Pancreas (tissue), 10 donors: ENCODE results near the gene DUOX1. TPM values are rescaled to one million over a fixed set of nuclear protein-coding genes. Genes with fewer than 3 reads are reported as not detected.
A peak's percentile ranks its signal among the peaks of the same experiment; 100 is the strongest.
"Not testable (repeated sequence)": the region's sequence is repeated elsewhere in the genome, so short reads cannot be mapped to it uniquely, and the experiment has no call there.

ENCODE experiments used
- ATAC-seq, 4 donors: fragments of 200-7000 bp; cut with Tn5 transposase; one replicate each; pipeline versions ENCODE4 v1.8.0 to v1.9.1; 2020; ENCODE audit warnings: mild to moderate bottlenecking in 4 of 4, moderate library complexity in 4 of 4
- DNase-seq, 6 donors: peaks; one replicate each; pipeline ENCODE4 v3.0.0-alpha.2; 2020
- FAIRE-seq: peaks from 2 replicates; lab custom pipeline; 2012; peaks lifted over from hg19 to GRCh38; lab: Jason Lieb, UNC
- H3K27ac ChIP-seq, 4 donors: fragments of 200-600 bp; sonication (generic); 1 replicate in 3 of 4; 2 replicates in 1 of 4; pipeline versions ENCODE4 v1.5.0 to v1.8.0; 2020
- H3K27me3 ChIP-seq, 4 donors: fragments of 200-600 bp; one replicate each; pipeline ENCODE4 v1.8.0; 2021
- H3K36me3 ChIP-seq, 3 donors: fragments of 200-600 bp; sonication (generic) in 1 of 3; one replicate each; pipeline versions ENCODE4 v1.5.0 to v1.8.0; 2020 to 2021
- H3K4me1 ChIP-seq, 3 donors: fragments of 200-600 bp; one replicate each; pipeline ENCODE4 v1.8.0; 2021
- H3K4me3 ChIP-seq, 4 donors: fragments of 200-600 bp; sonication (generic) in 2 of 4; one replicate each; pipeline versions ENCODE4 v1.5.0 to v1.8.0; 2020 to 2021
- H3K9me3 ChIP-seq, 4 donors: fragments of 200-600 bp; one replicate each; pipeline ENCODE4 v1.8.0; 2021
- WGBS, 2 donors: extraction: QIAGEN DNeasy Blood & Tissue Kit; methylation state at CpG; one replicate each; pipeline ENCODE4 v1.1.7; 2013; 5-methylcytosine and 5-hydroxymethylcytosine counted together
- intact Hi-C, 3 donors: fragments of 100-400 bp; cut with DNase I; formaldehyde crosslinking; loops; one replicate each; pipeline versions ENCODE4 v1.11.1 to v1.14.2; 2022
- polyA plus RNA-seq, 2 donors: library from polyadenylated mRNA; stranded (reverse); fragments of 200-250 nt; gene quantifications; one replicate each; pipeline ENCODE4 v1.2.3, GENCODE V29; 2013
- total RNA-seq, 6 donors: library from RNA; stranded (reverse); fragmentation: NEBNext Ultra II Directional in 4 of 6; extraction: Animal tissue kit (Norgen Biotek cat#: 25700) in 4 of 6; gene quantifications; one replicate each; pipeline versions ENCODE4 v1.2.1 to v1.2.4, GENCODE V29; 2021 to 2023
- TF ChIP-seq, protein P1 (sequence below), 4 donors: fragments of 200-600 bp; sonication (generic) in 3 of 4; IDR thresholded peaks; one replicate each; pipeline versions ENCODE4 v1.5.0 to v1.8.0; 2021; ENCODE audit warnings: antibody characterized with exemption in 4 of 4
- donor health status: healthy with polysubstance abuse.
- donor health status: DM: no; HTN: no; CAD: no; lungs with moderate emphysema.
- donor health status: DM: no; HTN: no; CAD: no.
- donor health status: control.
- donor health status: control.
- donor health status: Bipolar disorder and iron deficiency.
- donor health status: DM: yes; HTN: yes; CAD: no.
- donor health status: DM: no; HTN: no; CAD: no.
- donor health status: DM: no; HTN: no; CAD: no.
- donor health status: DM: yes; HTN: yes; CAD: no.

Gene DUOX1
- total and polyA plus RNA-seq, 8 donors = 0.14 to 0.97 (median 0.42) TPM

DNA sequence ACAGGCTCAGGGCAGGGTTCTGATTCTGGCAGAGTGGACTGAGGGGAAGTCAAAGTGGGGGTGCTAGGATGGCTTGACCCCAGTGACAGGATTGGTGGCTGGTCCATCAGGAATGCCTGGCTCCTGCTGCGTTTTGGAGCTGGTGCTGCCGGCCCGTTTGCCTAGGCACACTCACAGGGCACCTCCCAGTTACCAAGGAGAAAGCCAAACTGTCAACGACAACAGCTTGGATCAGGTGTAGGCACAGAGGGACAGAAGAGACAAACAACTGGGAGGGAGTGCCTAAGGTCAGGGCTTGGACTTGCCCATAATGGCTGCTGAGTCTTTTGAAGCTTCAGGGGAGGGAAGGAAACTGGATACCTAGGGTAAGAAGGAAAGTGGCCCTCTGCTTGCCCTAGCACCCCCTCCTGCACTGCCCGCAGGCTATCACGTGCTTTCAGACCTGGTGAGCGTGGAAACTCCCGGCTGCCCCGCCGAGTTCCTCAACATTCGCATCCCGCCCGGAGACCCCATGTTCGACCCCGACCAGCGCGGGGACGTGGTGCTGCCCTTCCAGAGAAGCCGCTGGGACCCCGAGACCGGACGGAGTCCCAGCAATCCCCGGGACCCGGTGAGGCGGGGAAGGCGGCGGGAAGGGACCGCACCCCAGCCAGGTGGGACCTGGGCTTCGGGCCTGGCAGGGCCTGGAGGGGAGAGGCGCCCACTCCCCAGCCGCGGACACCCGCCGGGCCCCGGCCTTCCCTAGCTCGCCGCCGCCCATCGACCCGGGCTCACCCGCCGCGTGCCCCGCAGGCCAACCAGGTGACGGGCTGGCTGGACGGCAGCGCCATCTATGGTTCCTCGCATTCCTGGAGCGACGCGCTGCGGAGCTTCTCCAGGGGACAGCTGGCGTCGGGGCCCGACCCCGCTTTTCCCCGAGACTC is 5.1 kb downstream of the DUOX1 start:
- Histone ChIP-seq H3K27me3 (no peaks in the 10 kb centered on the region), H3K9me3 (no peaks in the 10 kb centered on the region), H3K4me3 (peak overlapping the region in 2 of 4 donors; percentile 21 to 28), H3K36me3 (no peaks in the 10 kb centered on the region), H3K27ac (no peak overlapping the region), H3K4me1 (no peaks in the 10 kb centered on the region)
- DNase-seq (peak in 5 of 6 donors; percentile 37 to 81 (median 59)), FAIRE-seq (no peak), ATAC-seq (peak; percentile 75 to 90 (median 86))
- WGBS, 2 donors = 10% methylated on average over 44 to 57 of the region's 57 CpGs
- TF ChIP-seq, protein P1, sequence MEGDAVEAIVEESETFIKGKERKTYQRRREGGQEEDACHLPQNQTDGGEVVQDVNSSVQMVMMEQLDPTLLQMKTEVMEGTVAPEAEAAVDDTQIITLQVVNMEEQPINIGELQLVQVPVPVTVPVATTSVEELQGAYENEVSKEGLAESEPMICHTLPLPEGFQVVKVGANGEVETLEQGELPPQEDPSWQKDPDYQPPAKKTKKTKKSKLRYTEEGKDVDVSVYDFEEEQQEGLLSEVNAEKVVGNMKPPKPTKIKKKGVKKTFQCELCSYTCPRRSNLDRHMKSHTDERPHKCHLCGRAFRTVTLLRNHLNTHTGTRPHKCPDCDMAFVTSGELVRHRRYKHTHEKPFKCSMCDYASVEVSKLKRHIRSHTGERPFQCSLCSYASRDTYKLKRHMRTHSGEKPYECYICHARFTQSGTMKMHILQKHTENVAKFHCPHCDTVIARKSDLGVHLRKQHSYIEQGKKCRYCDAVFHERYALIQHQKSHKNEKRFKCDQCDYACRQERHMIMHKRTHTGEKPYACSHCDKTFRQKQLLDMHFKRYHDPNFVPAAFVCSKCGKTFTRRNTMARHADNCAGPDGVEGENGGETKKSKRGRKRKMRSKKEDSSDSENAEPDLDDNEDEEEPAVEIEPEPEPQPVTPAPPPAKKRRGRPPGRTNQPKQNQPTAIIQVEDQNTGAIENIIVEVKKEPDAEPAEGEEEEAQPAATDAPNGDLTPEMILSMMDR (IDR thresholded peaks at IDR 0.05) = no peak
- intact Hi-C loops = no loop called here

DNA sequence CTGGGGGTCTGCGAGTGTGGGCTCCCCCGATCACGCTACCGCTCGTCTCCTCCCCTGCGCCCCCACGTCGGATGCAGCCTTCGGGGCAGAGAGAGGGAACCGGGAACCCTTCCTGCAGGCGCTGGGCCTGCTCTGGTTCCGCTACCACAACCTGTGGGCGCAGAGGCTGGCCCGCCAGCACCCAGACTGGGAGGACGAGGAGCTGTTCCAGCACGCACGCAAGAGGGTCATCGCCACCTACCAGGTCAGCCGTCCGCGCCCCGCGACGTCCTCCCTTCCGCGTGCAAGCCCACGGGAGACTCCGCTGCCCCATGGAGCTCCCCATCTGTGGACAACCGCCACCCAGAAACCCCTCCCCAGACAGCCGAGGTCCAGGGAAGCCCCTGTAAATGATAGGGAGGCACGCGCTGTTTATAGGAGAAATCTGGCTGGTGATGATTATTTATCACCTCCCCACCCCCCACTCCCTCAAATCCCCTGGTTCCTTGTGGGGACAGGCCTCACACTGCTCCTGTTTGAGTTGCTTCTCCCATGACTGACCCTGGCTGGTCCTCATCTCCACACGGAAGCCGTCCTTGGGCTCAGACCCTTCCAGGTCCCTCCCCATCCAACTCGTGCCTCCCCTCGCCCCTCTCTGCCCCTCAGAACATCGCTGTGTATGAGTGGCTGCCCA is 6.0 kb downstream of the DUOX1 start:
- DNase-seq, H3K4me1 ChIP-seq, H3K36me3 ChIP-seq, intact Hi-C loops, H3K27ac ChIP-seq, H3K27me3 ChIP-seq, FAIRE-seq, H3K9me3 ChIP-seq: not testable (repeated sequence)
- WGBS, 2 donors = 22% methylated on average over 8 to 11 of the region's 37 CpGs
- peak overlapping the region in 1 of 4 donors; percentile 28 for H3K4me3 ChIP-seq
- ATAC-seq = peak; percentile 10 to 28 (median 20)

DNA sequence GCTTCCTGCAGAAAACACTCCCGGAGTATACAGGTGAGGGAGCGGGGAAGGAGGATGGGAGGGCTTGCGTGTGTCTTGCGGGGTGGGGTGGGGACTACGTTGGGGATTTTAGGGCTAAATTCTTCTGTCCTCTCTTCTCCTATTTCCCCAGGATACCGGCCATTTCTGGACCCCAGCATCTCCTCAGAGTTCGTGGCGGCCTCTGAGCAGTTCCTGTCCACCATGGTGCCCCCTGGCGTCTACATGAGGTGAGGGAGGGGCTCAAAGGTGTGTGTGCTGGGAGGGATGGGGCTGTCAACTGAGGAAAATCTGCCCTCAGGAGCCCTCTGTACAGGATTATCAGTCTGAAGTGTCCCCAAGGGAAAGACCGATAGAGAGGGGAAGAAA is 6.6 kb downstream of the DUOX1 start:
- Histone ChIP-seq H3K9me3 (no peaks in the 10 kb centered on the region), H3K4me3 (no peak overlapping the region), H3K27me3 (no peaks in the 10 kb centered on the region), H3K4me1 (no peaks in the 10 kb centered on the region), H3K27ac (no peak overlapping the region), H3K36me3 (no peaks in the 10 kb centered on the region)
- no peak for DNase-seq
- FAIRE-seq = no peak
- TF ChIP-seq, protein P1 (IDR thresholded peaks at IDR 0.05) = no peak
- 25 to 26% methylated on average over 10 of the region's 10 CpGs for WGBS, 2 donors
- intact Hi-C loops = no loop called here
- peak in 2 of 4 donors; percentile 4 to 17 for ATAC-seq

DNA sequence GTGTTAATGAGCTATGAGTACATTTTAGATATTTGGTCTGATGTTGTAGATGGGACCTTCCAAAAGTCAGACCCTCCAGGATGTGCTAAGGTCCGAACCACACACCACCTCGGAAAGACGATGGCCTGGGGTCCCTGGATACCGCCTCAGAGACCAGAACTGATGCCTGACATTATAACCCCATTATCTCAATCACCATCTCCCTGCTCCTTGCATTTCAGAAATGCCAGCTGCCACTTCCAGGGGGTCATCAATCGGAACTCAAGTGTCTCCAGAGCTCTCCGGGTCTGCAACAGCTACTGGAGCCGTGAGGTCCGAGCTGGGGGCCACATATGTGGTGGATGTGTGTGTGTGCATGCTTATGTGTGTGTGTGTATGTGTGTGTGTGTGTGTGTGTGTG is 7.9 kb downstream of the DUOX1 start:
- no peak for ATAC-seq
- no peak overlapping the region for H3K27ac ChIP-seq

More for the DNA sequence above, 7.9 kb downstream of the DUOX1 start:
- intact Hi-C loops = no loop called here
- H3K27me3 ChIP-seq = no peaks in the 10 kb centered on the region
- TF ChIP-seq, protein P1 (IDR thresholded peaks at IDR 0.05) = no peak
- 64 to 81% methylated on average over 8 of the region's 8 CpGs for WGBS, 2 donors
- H3K9me3 ChIP-seq = no peaks in the 10 kb centered on the region
- no peak overlapping the region for H3K4me3 ChIP-seq
- no peaks in the 10 kb centered on the region for H3K36me3 ChIP-seq
- no peak for DNase-seq
- FAIRE-seq = no peak
- H3K4me1 ChIP-seq = no peaks in the 10 kb centered on the region
